ENCODE measurements around the gene DNAJC13. TPM values are rescaled to one million over a fixed set of nuclear protein-coding genes. Genes with fewer than 3 reads are reported as not detected.

Gene DNAJC13
- total and polyA plus RNA-seq, 2 experiments from 2014 or later = 15.1 to 55.4 TPM

DNA sequence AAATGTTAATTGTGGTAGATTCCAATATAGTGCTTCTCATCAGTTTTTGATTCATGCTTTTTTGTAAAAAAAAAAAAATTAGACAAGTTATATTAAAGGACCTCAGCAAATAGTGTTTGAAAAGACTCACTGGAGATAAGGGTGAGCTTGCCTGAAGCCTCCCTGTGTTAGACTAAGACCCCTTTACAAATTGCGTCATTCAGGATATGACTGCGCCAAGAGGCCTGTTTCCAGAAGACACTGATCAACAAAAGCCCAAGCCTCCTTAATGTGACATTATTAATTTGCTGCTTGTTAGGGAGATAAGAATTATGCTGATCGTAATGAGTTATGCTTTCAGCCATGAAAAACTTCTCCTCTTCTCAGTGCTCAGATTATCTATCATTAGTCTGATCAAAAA is 13.0 kb upstream of the DNAJC13 start:
- Histone ChIP-seq H3K9me2 (replicated peaks; ENCODE audit: insufficient read depth) (no peaks in the 10 kb centered on the region), H3K4me3 (no peak overlapping the region), H3K27ac (no peak overlapping the region), H3K79me2 (no peaks in the 10 kb centered on the region), H3K4me2 (no peak overlapping the region), H4K20me1 (ENCODE audit: insufficient read depth, poor library complexity, severe bottlenecking) (no peaks in the 10 kb centered on the region), H3K27me3 (no peaks in the 10 kb centered on the region), H3K9me3 (ENCODE audit: low read depth) (no peaks in the 10 kb centered on the region), H3K36me3 (replicated peaks; ENCODE audit: insufficient read depth, low read depth) (no peaks in the 10 kb centered on the region), H3K4me1 (ENCODE audit: insufficient read depth) (peaks cover 5% of the 10 kb centered on the region), H2AFZ (no peak overlapping the region)
- TF ChIP-seq, protein P1, sequence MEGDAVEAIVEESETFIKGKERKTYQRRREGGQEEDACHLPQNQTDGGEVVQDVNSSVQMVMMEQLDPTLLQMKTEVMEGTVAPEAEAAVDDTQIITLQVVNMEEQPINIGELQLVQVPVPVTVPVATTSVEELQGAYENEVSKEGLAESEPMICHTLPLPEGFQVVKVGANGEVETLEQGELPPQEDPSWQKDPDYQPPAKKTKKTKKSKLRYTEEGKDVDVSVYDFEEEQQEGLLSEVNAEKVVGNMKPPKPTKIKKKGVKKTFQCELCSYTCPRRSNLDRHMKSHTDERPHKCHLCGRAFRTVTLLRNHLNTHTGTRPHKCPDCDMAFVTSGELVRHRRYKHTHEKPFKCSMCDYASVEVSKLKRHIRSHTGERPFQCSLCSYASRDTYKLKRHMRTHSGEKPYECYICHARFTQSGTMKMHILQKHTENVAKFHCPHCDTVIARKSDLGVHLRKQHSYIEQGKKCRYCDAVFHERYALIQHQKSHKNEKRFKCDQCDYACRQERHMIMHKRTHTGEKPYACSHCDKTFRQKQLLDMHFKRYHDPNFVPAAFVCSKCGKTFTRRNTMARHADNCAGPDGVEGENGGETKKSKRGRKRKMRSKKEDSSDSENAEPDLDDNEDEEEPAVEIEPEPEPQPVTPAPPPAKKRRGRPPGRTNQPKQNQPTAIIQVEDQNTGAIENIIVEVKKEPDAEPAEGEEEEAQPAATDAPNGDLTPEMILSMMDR (IDR thresholded peaks at IDR 0.05; ENCODE audit: poor library complexity) = no peak
- TF ChIP-seq EZH2phosphoT487 (IDR thresholded peaks at IDR 0.05; ENCODE audit: low read depth, severe bottlenecking, unreplicated experiment) = no peak
- TF ChIP-seq EZH2 (IDR thresholded peaks at IDR 0.05; ENCODE audit: borderline replicate concordance) = no peak
- WGBS (ENCODE audit: low lambda C conversion rate, missing lambda C conversion rate) = 80% methylated on average over 3 of the region's 3 CpGs
- DNase-seq (ENCODE audit: low spot score) = no peak

DNA sequence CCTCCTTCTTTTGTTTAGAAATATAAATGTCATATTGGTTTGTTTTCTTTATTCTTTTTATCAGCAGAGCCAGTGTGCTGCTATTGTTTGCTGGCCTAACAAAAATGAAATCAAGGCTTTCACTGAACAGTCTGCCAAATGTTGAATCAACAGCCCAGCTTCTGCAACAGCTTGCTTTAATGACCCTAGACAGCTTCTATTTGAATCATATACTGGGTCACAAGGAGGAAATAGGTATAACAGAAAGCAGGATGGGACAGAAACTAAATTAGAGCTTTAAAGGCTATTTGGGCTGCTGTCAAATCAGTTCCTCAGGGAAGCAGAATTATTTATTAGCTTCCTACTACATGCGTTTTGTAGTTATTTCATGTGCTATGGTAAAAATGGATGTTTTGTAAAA is 12.1 kb upstream of the DNAJC13 start:
- WGBS (ENCODE audit: low lambda C conversion rate, missing lambda C conversion rate) = 65% methylated on average over 1 of the region's 1 CpG
- Histone ChIP-seq H3K36me3 (replicated peaks; ENCODE audit: insufficient read depth, low read depth) (no peaks in the 10 kb centered on the region), H2AFZ (no peak overlapping the region), H3K27ac (no peak overlapping the region), H3K9me3 (ENCODE audit: low read depth) (no peaks in the 10 kb centered on the region), H3K9me2 (replicated peaks; ENCODE audit: insufficient read depth) (no peaks in the 10 kb centered on the region), H4K20me1 (ENCODE audit: insufficient read depth, poor library complexity, severe bottlenecking) (no peaks in the 10 kb centered on the region), H3K4me3 (no peak overlapping the region), H3K27me3 (no peaks in the 10 kb centered on the region), H3K4me1 (ENCODE audit: insufficient read depth) (peaks cover 5% of the 10 kb centered on the region), H3K79me2 (no peaks in the 10 kb centered on the region), H3K4me2 (no peak overlapping the region)
- no peak for TF ChIP-seq EZH2 (IDR thresholded peaks at IDR 0.05; ENCODE audit: borderline replicate concordance)
- TF ChIP-seq, protein P1 (IDR thresholded peaks at IDR 0.05; ENCODE audit: poor library complexity) = no peak
- no peak for TF ChIP-seq EZH2phosphoT487 (IDR thresholded peaks at IDR 0.05; ENCODE audit: low read depth, severe bottlenecking, unreplicated experiment)
- DNase-seq (ENCODE audit: low spot score) = no peak

DNA sequence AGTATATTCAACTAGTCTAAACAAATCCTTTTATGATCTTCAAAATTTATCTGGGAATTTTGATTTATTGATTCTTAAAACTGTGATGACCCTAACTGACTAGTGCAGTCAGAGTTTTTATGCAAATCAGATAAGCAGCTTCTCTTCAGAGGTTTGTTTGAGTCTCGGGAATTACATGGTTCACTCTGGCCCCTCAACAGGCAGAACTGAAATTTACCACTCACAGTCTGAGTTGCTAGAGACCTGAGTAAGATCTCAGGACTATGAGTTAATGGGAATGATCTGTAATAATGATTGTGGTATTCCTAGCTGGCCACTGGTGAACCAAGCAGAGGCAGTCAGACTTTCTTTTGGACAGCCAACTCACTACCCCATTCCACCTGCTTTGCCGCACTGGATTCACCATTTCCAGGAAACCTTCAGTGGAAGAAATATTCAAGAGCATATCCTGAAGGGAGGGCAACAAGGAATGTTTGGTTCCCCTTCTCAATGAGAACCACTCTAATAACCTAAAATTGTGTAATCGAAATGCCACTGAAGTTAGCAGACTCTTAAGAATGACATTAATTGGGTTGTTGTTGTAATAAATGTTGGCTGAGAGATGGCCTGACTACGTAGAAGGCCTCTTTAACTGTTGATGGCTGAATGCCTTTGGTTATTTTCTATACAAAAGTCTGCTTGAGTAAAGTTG is 11.5 kb upstream of the DNAJC13 start:
- 80% methylated on average over 4 of the region's 4 CpGs for WGBS (ENCODE audit: low lambda C conversion rate, missing lambda C conversion rate)
- no peaks in the 10 kb centered on the region for H3K9me2 ChIP-seq (replicated peaks; ENCODE audit: insufficient read depth)

More for the DNA sequence above, 11.5 kb upstream of the DNAJC13 start:
- no peak for DNase-seq (ENCODE audit: low spot score)
- H3K27ac ChIP-seq = no peak overlapping the region
- H3K4me3 ChIP-seq = no peak overlapping the region
- peaks cover 5% of the 10 kb centered on the region for H3K4me1 ChIP-seq (ENCODE audit: insufficient read depth)
- TF ChIP-seq, protein P1 (IDR thresholded peaks at IDR 0.05; ENCODE audit: poor library complexity) = no peak
- TF ChIP-seq EZH2 (IDR thresholded peaks at IDR 0.05; ENCODE audit: borderline replicate concordance) (no peak), EZH2phosphoT487 (IDR thresholded peaks at IDR 0.05; ENCODE audit: low read depth, severe bottlenecking, unreplicated experiment) (no peak)
- no peak overlapping the region for H3K4me2 ChIP-seq
- no peaks in the 10 kb centered on the region for H3K9me3 ChIP-seq (ENCODE audit: low read depth)
- no peaks in the 10 kb centered on the region for H4K20me1 ChIP-seq (ENCODE audit: insufficient read depth, poor library complexity, severe bottlenecking)
- H3K27me3 ChIP-seq = no peaks in the 10 kb centered on the region
- no peak overlapping the region for H2AFZ ChIP-seq
- H3K79me2 ChIP-seq = no peaks in the 10 kb centered on the region
- H3K36me3 ChIP-seq (replicated peaks; ENCODE audit: insufficient read depth, low read depth) = no peaks in the 10 kb centered on the region
